Measurements from ENCODE around the gene MCM3AP. TPM values are rescaled to one million over a fixed set of nuclear protein-coding genes. Genes with fewer than 3 reads are reported as not detected.

MCM3AP gene
- total and polyA plus RNA-seq, 9 of the 15 experiments (the other 6 are each of a cell fraction or from before 2014, with no cell fraction given): 6.5 to 179 (median 69.6) TPM

- WGBS (ENCODE audit: insufficient coverage, low coverage, missing lambda C conversion rate): 81% methylated on average over 4 of the region's 5 CpGs
- TF ChIP-seq NONO (IDR thresholded peaks at IDR 0.05; ENCODE audit: low read depth in 2 of 2, low read length in 1 of 2) (no peak), HMGXB4 (CRISPR knock-in tag; IDR thresholded peaks at IDR 0.05) (no peak), AFF1 (IDR thresholded peaks at IDR 0.05; ENCODE audit: low read depth in 1 of 2, partially characterized antibody in 2 of 2) (no peak), JUND (IDR thresholded peaks at IDR 0.05; ENCODE audit: borderline replicate concordance, low read depth, low read length) (no peak), JUND (tag; IDR thresholded peaks at IDR 0.05; ENCODE audit: borderline replicate concordance, low read depth, low read length) (no peak)
- Histone ChIP-seq H3K36me3 (ENCODE audit: control insufficient read depth, insufficient read depth, low read length) (peaks cover 91% of the 10 kb centered on the region), H3K27me3 (ENCODE audit: control insufficient read depth in 2 of 2, insufficient read depth in 2 of 2, low read length in 2 of 2) (no peaks in the 10 kb centered on the region), H2AFZ (ENCODE audit: low read depth, low read length) (no peak overlapping the region), H3K9ac (ENCODE audit: insufficient read depth in 1 of 2, low read depth in 2 of 2, low read length in 2 of 2) (no peak overlapping the region), H3K79me2 (ENCODE audit: control insufficient read depth, insufficient read depth, low read length) (peaks cover 22% of the 10 kb centered on the region), H3K27ac (ENCODE audit: extremely low read depth, low read depth, low read length) (no peak overlapping the region), H3K9me3 (replicated peaks; ENCODE audit: control insufficient read depth, insufficient read depth, low read depth, low read length) (no peaks in the 10 kb centered on the region), H3K4me3 (no peak overlapping the region), H3K4me2 (ENCODE audit: insufficient read depth, low read length) (no peak overlapping the region), H4K20me1 (replicated peaks; ENCODE audit: control insufficient read depth, insufficient read depth, low read length) (no peaks in the 10 kb centered on the region), H3K9me1 (ENCODE audit: control insufficient read depth, insufficient read depth, low read length) (no peaks in the 10 kb centered on the region), H3K4me1 (replicated peaks in 1 of 2; ENCODE audit: control insufficient read depth in 2 of 2, insufficient read depth in 2 of 2, low read length in 2 of 2) (no peaks in the 10 kb centered on the region)
- no peak for FAIRE-seq
- POLR2A ChIA-PET: interaction anchor here (1.2 to 1.5 kb wide), 2 partner anchors 8 to 16 kb away, joined by 3 to 10 read pairs; no protein-coding TSS in a partner anchor
- ATAC-seq: no peak
- BruUV-seq (replicated peaks): no TSS peak
- intact Hi-C loops (cut with micrococcal nuclease): no loop called here
- CTCF ChIA-PET (ENCODE audit: low intra/inter-chr PET ratio): no interaction called here
- in situ Hi-C loops (cut with MboI): no loop called here
- DNase-seq (ENCODE audit: extremely low read depth in 1 of 4, low spot score in 3 of 4): no peak
Observed at GRCh38 chr21:46237474-46237873, 47.9 kb downstream of the MCM3AP start.

Measured in K562 (cell line).